ENCODE results near the gene POMT2. TPM values are rescaled to one million over a fixed set of nuclear protein-coding genes. Genes with fewer than 3 reads are reported as not detected.
A peak's percentile ranks its signal among the peaks of the same experiment; 100 is the strongest.

The POMT2 gene
- polyA plus RNA-seq (2013, experiment 1 of 2): 13.4 TPM
- 13.7 TPM for polyA plus RNA-seq (2013, experiment 2 of 2)

- H3K4me1 ChIP-seq (ENCODE audit: control insufficient read depth, low read depth, low read length): peaks cover 4% of the 10 kb centered on the region
- H3K4me2 ChIP-seq (ENCODE audit: low read length): peak within 1 kb of the TSS; percentile 80
- no peak within 1 kb of the TSS for H4K5ac ChIP-seq (ENCODE audit: low read length)
- H3K4ac ChIP-seq (ENCODE audit: low read depth, low read length): peak within 1 kb of the TSS; percentile 87
- peaks cover 27% of the 10 kb centered on the region for H3K79me2 ChIP-seq (ENCODE audit: control insufficient read depth, insufficient read depth, low read length)
- no peaks in the 10 kb centered on the region for H3K36me3 ChIP-seq (ENCODE audit: control insufficient read depth, insufficient read depth, low read length)
- H3K27me3 ChIP-seq (ENCODE audit: insufficient read depth, low read length, poor library complexity): no peaks in the 10 kb centered on the region
- no CpG with 5 or more reads among the region's 69 CpGs for WGBS (ENCODE audit: extremely low coverage, insufficient coverage, low lambda C conversion rate)
- peaks cover 6% of the 10 kb centered on the region for H3K79me1 ChIP-seq (ENCODE audit: low read length)
- DNase-seq: peak; percentile 97
- H2BK120ac ChIP-seq (ENCODE audit: low read depth, low read length): no peak within 1 kb of the TSS
- no peak within 1 kb of the TSS for H4K8ac ChIP-seq (ENCODE audit: low read depth, low read length)
- no peak within 1 kb of the TSS for H2BK15ac ChIP-seq (replicated peaks; ENCODE audit: low read depth)
- H3K4me3 ChIP-seq (ENCODE audit: low read length): peak within 1 kb of the TSS; percentile 89
- peak within 1 kb of the TSS; percentile 95 for H3K27ac ChIP-seq (ENCODE audit: low read depth, low read length)
- peak within 1 kb of the TSS; percentile 43 for H3K18ac ChIP-seq (ENCODE audit: low read length)
- H3K56ac ChIP-seq (ENCODE audit: low read length): peak within 1 kb of the TSS; percentile 99
- no peak within 1 kb of the TSS for H2AK5ac ChIP-seq (ENCODE audit: low read length)
- H3K23ac ChIP-seq (ENCODE audit: low read length): peak within 1 kb of the TSS; percentile 56
- peak within 1 kb of the TSS; percentile 95 for H3K9ac ChIP-seq (ENCODE audit: low read length)
- H2BK5ac ChIP-seq (ENCODE audit: low read length): peak within 1 kb of the TSS; percentile 98
These were observed at the start of gene POMT2 for GRCh38 chr14:77320238-77320935. Gene POMT2 (minus strand): TSS chr14:77320883. CDS start chr14:77320681, 202 bp downstream.

- Histone ChIP-seq H3K79me1 (ENCODE audit: low read length) (no peaks in the 10 kb centered on the region), H3K27ac (ENCODE audit: low read depth, low read length) (no peak overlapping the region), H2BK120ac (ENCODE audit: low read depth, low read length) (no peak overlapping the region), H3K4me1 (ENCODE audit: control insufficient read depth, low read depth, low read length) (no peaks in the 10 kb centered on the region), H2AK5ac (ENCODE audit: low read length) (no peak overlapping the region), H3K27me3 (ENCODE audit: insufficient read depth, low read length, poor library complexity) (no peaks in the 10 kb centered on the region), H3K4me2 (ENCODE audit: low read length) (no peak overlapping the region), H4K5ac (ENCODE audit: low read length) (no peak overlapping the region), H3K4ac (ENCODE audit: low read depth, low read length) (no peak overlapping the region), H2BK15ac (replicated peaks; ENCODE audit: low read depth) (no peak overlapping the region), H3K9ac (ENCODE audit: low read length) (no peak overlapping the region), H3K79me2 (ENCODE audit: control insufficient read depth, insufficient read depth, low read length) (no peaks in the 10 kb centered on the region), H2BK5ac (ENCODE audit: low read length) (no peak overlapping the region), H3K18ac (ENCODE audit: low read length) (no peak overlapping the region), H3K36me3 (ENCODE audit: control insufficient read depth, insufficient read depth, low read length) (no peaks in the 10 kb centered on the region), H3K56ac (ENCODE audit: low read length) (no peak overlapping the region), H3K23ac (ENCODE audit: low read length) (no peak overlapping the region), H3K4me3 (ENCODE audit: low read length) (no peak overlapping the region), H4K8ac (ENCODE audit: low read depth, low read length) (no peak overlapping the region)
- DNase-seq: no peak
- WGBS (ENCODE audit: extremely low coverage, insufficient coverage, low lambda C conversion rate): no CpG with 5 or more reads among the region's 1 CpG
These were observed 48.6 kb upstream of the POMT2 start for GRCh38 chr14:77369285-77369684.

- Histone ChIP-seq H3K9ac (ENCODE audit: low read length) (no peak overlapping the region), H3K79me2 (ENCODE audit: control insufficient read depth, insufficient read depth, low read length) (no peaks in the 10 kb centered on the region), H2BK5ac (ENCODE audit: low read length) (no peak overlapping the region), H3K18ac (ENCODE audit: low read length) (no peak overlapping the region), H4K8ac (ENCODE audit: low read depth, low read length) (no peak overlapping the region), H2BK15ac (replicated peaks; ENCODE audit: low read depth) (no peak overlapping the region), H2AK5ac (ENCODE audit: low read length) (no peak overlapping the region), H3K4me2 (ENCODE audit: low read length) (no peak overlapping the region), H2BK120ac (ENCODE audit: low read depth, low read length) (no peak overlapping the region), H4K5ac (ENCODE audit: low read length) (no peak overlapping the region), H3K27me3 (ENCODE audit: insufficient read depth, low read length, poor library complexity) (no peaks in the 10 kb centered on the region), H3K56ac (ENCODE audit: low read length) (no peak overlapping the region), H3K23ac (ENCODE audit: low read length) (no peak overlapping the region), H3K27ac (ENCODE audit: low read depth, low read length) (no peak overlapping the region), H3K4me1 (ENCODE audit: control insufficient read depth, low read depth, low read length) (no peaks in the 10 kb centered on the region), H3K79me1 (ENCODE audit: low read length) (no peaks in the 10 kb centered on the region), H3K4ac (ENCODE audit: low read depth, low read length) (no peak overlapping the region), H3K4me3 (ENCODE audit: low read length) (no peak overlapping the region), H3K36me3 (ENCODE audit: control insufficient read depth, insufficient read depth, low read length) (no peaks in the 10 kb centered on the region)
- no peak for DNase-seq
- no CpG with 5 or more reads among the region's 3 CpGs for WGBS (ENCODE audit: extremely low coverage, insufficient coverage, low lambda C conversion rate)
These were observed 43.5 kb upstream of the POMT2 start for GRCh38 chr14:77364146-77364545.

- H2BK15ac ChIP-seq (replicated peaks; ENCODE audit: low read depth): no peak overlapping the region
- H3K9ac ChIP-seq (ENCODE audit: low read length): no peak overlapping the region
- WGBS (ENCODE audit: extremely low coverage, insufficient coverage, low lambda C conversion rate): no CpG with 5 or more reads among the region's 1 CpG
- H2BK120ac ChIP-seq (ENCODE audit: low read depth, low read length): no peak overlapping the region
- no peak overlapping the region for H3K4me3 ChIP-seq (ENCODE audit: low read length)
- no peaks in the 10 kb centered on the region for H3K36me3 ChIP-seq (ENCODE audit: control insufficient read depth, insufficient read depth, low read length)
- H4K8ac ChIP-seq (ENCODE audit: low read depth, low read length): no peak overlapping the region
- no peak overlapping the region for H3K27ac ChIP-seq (ENCODE audit: low read depth, low read length)
- H4K5ac ChIP-seq (ENCODE audit: low read length): no peak overlapping the region
- no peaks in the 10 kb centered on the region for H3K27me3 ChIP-seq (ENCODE audit: insufficient read depth, low read length, poor library complexity)
- H3K18ac ChIP-seq (ENCODE audit: low read length): no peak overlapping the region
- no peaks in the 10 kb centered on the region for H3K4me1 ChIP-seq (ENCODE audit: control insufficient read depth, low read depth, low read length)
- H3K79me2 ChIP-seq (ENCODE audit: control insufficient read depth, insufficient read depth, low read length): no peaks in the 10 kb centered on the region
- no peak for DNase-seq
- no peaks in the 10 kb centered on the region for H3K79me1 ChIP-seq (ENCODE audit: low read length)
- no peak overlapping the region for H2AK5ac ChIP-seq (ENCODE audit: low read length)
- H3K23ac ChIP-seq (ENCODE audit: low read length): no peak overlapping the region
- H3K4ac ChIP-seq (ENCODE audit: low read depth, low read length): no peak overlapping the region
- no peak overlapping the region for H2BK5ac ChIP-seq (ENCODE audit: low read length)
- no peak overlapping the region for H3K4me2 ChIP-seq (ENCODE audit: low read length)
- no peak overlapping the region for H3K56ac ChIP-seq (ENCODE audit: low read length)
These were observed 38.9 kb upstream of the POMT2 start for GRCh38 chr14:77359626-77360025.

- no CpG with 5 or more reads among the region's 4 CpGs for WGBS (ENCODE audit: extremely low coverage, insufficient coverage, low lambda C conversion rate)
- no peak overlapping the region for H2AK5ac ChIP-seq (ENCODE audit: low read length)
- H3K79me1 ChIP-seq (ENCODE audit: low read length): no peaks in the 10 kb centered on the region
- no peak overlapping the region for H4K8ac ChIP-seq (ENCODE audit: low read depth, low read length)
- H3K4ac ChIP-seq (ENCODE audit: low read depth, low read length): no peak overlapping the region
- no peak overlapping the region for H3K18ac ChIP-seq (ENCODE audit: low read length)
- H3K9ac ChIP-seq (ENCODE audit: low read length): no peak overlapping the region
- no peaks in the 10 kb centered on the region for H3K36me3 ChIP-seq (ENCODE audit: control insufficient read depth, insufficient read depth, low read length)
- no peak overlapping the region for H4K5ac ChIP-seq (ENCODE audit: low read length)
- no peaks in the 10 kb centered on the region for H3K4me1 ChIP-seq (ENCODE audit: control insufficient read depth, low read depth, low read length)
- no peak overlapping the region for H2BK15ac ChIP-seq (replicated peaks; ENCODE audit: low read depth)
- H3K4me3 ChIP-seq (ENCODE audit: low read length): no peak overlapping the region
- no peak overlapping the region for H3K56ac ChIP-seq (ENCODE audit: low read length)
- H3K27me3 ChIP-seq (ENCODE audit: insufficient read depth, low read length, poor library complexity): no peaks in the 10 kb centered on the region
- no peaks in the 10 kb centered on the region for H3K79me2 ChIP-seq (ENCODE audit: control insufficient read depth, insufficient read depth, low read length)
- no peak overlapping the region for H3K4me2 ChIP-seq (ENCODE audit: low read length)
- no peak overlapping the region for H2BK120ac ChIP-seq (ENCODE audit: low read depth, low read length)
- H3K27ac ChIP-seq (ENCODE audit: low read depth, low read length): no peak overlapping the region
- DNase-seq: no peak
- no peak overlapping the region for H3K23ac ChIP-seq (ENCODE audit: low read length)
- no peak overlapping the region for H2BK5ac ChIP-seq (ENCODE audit: low read length)
These were observed 36.2 kb upstream of the POMT2 start for GRCh38 chr14:77356899-77357298.

GRCh38 chr14:77355811-77356210 lies 35.1 kb upstream of the POMT2 start:
- Histone ChIP-seq H2BK5ac (ENCODE audit: low read length) (no peak overlapping the region), H2BK120ac (ENCODE audit: low read depth, low read length) (no peak overlapping the region), H3K4me2 (ENCODE audit: low read length) (no peak overlapping the region), H2AK5ac (ENCODE audit: low read length) (no peak overlapping the region), H3K4ac (ENCODE audit: low read depth, low read length) (no peak overlapping the region), H3K27me3 (ENCODE audit: insufficient read depth, low read length, poor library complexity) (no peaks in the 10 kb centered on the region), H3K56ac (ENCODE audit: low read length) (no peak overlapping the region), H3K4me1 (ENCODE audit: control insufficient read depth, low read depth, low read length) (no peaks in the 10 kb centered on the region), H3K9ac (ENCODE audit: low read length) (no peak overlapping the region), H3K18ac (ENCODE audit: low read length) (no peak overlapping the region), H2BK15ac (replicated peaks; ENCODE audit: low read depth) (no peak overlapping the region), H3K23ac (ENCODE audit: low read length) (no peak overlapping the region), H3K27ac (ENCODE audit: low read depth, low read length) (no peak overlapping the region), H3K79me1 (ENCODE audit: low read length) (no peaks in the 10 kb centered on the region), H4K5ac (ENCODE audit: low read length) (no peak overlapping the region), H4K8ac (ENCODE audit: low read depth, low read length) (no peak overlapping the region), H3K36me3 (ENCODE audit: control insufficient read depth, insufficient read depth, low read length) (no peaks in the 10 kb centered on the region), H3K4me3 (ENCODE audit: low read length) (no peak overlapping the region), H3K79me2 (ENCODE audit: control insufficient read depth, insufficient read depth, low read length) (no peaks in the 10 kb centered on the region)
- no peak for DNase-seq
- WGBS (ENCODE audit: extremely low coverage, insufficient coverage, low lambda C conversion rate): no CpG with 5 or more reads among the region's 4 CpGs
